Middle frontal gyrus (tissue), 1 donor: ENCODE results near the gene BASP1.
"Not testable (repeated sequence)": the region's sequence is repeated elsewhere in the genome, so short reads cannot be mapped to it uniquely, and the experiment has no call there.

Experiments used
- DNase-seq: peaks from one replicate; pipeline ENCODE4 v3.0.0-alpha.2; 2015; ENCODE audit warnings: low spot score; ENCODE audit errors: extremely low spot score

BASP1 gene

GRCh38 chr5:17222664-17223063, 5.2 kb downstream of the BASP1 start:
- DNase-seq: no peak

GRCh38 chr5:17223367-17224185, 6.1 kb downstream of the BASP1 start:
- DNase-seq: no peak

DNA sequence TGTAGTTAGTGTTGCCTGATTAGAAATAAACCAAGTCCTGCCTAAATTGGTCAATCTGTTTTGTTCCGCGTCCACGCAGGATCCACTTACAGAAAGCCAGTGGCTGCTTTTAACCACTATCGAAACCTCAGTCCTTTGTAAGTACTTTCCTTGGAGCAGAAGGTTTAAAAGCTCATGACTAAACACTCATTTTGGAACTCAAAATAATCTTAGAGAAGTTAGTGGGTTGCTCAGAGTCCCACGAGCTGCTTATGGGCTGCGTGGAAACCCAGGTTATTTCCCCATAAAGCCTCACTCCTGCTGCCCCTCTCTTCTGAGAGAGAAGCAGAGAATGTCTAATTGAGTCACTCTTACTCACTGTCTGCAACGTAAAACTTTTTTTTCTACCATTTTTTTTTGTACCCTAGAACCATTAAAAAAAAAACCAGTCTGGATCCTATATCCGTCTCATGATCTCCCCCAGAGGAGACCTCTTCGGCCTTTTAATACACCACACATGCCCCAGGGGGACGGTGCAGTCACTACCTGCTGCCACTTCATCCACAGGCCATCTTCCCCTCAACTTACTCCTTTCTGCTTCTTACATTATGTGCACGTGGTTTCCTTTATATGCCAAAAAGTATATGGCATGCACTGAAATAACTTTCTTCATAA, 7.6 kb downstream of the BASP1 start:
- no peak for DNase-seq

DNA sequence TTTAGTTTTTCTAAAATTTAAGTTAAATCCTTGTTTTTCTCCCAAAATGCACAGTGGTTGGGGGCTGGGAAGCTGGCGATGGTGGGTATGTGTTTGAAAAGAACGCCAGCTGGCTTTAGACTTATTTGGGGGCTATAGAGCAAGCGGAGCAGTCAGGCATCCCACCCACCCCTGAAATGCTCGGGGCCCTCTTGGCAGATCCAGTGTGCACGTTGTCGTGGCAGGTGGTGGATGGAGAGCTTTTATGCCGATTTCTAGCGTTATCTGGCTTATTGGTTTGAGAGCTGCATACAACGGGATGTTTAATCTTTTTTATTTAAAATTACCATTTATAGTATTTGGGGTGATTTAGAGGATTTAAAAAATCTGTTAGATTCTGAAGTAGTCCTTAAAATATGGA, 8.1 kb downstream of the BASP1 start:
- no peak for DNase-seq

- DNase-seq: no peak
Observed at GRCh38 chr5:17227868-17228267, 10.4 kb downstream of the BASP1 start.

GRCh38 chr5:17228821-17229291, 11.4 kb downstream of the BASP1 start:
- no peak for DNase-seq

DNA sequence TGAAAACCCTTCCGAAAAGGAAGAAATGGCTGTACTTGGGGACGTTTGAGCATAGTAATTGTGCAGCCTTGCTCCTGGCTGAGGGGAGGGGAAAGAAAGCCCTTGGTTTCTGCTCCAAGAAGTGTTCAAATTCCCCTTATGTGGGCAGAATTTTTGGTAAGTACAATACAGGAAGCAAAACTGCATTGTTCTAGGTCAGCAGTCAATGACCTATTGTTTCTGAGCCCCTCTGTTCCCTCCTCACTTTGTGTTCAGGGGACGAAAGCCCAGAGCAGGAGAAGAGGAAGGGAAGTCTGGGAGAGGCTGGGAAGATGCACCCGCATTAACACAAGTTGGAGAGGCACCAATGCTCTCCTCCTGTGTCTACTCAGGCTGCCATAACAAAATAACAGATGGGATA, 11.9 kb downstream of the BASP1 start:
- no peak for DNase-seq

DNA sequence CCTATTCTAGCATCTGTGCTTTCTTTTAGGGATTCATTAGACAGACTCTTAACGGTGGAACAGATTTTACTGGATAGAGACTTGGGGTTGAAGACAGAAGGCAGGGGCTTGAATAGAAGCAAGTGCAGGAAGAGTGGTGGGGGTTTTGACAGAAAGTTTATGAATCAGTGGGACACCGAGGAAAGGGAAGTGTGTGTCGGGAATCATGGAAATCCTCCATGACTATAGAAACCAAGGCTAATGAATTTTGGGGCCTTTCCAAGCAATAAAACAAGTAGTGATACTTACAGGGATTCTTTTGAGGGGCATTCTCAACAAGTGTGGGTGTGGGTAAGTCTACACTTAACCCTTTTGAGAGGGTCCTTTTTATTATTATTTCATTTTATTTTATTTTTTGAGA, 12.8 kb downstream of the BASP1 start:
- no peak for DNase-seq

DNA sequence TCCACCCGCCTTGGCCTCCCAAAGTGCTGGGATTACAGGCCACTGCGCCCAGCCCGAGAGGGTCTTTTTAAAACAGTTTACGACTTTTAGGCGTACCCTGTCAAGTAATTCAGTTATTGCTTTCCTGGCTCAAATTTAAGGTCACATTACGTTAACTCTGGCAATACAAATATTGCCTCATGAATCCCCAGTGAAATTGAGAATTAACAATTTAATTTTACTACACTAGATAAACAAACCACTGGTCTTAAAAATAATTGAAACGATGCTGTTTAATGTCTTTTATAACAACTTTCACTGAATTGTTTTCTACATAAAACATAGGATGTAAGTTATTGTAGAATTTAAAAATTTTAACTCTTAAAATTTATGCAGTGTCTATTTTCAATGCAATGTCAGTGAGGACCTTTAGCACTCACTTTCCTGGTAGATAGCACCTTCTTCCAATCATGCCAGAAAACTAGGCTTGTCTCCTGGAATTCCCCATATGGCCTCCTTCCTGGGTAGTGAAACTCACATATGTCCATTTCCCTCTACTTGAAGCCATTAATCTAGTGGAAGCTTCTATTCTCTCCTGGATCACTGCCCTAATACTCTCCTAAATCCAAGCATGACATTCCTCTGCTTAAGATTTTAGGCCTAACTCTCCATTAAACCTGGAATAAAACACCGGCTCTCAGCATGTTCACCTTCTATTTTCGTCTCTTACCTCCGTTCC, 13.5 kb downstream of the BASP1 start:
- DNase-seq: no peak

- no peak for DNase-seq
Observed at GRCh38 chr5:17232405-17232804, 15.0 kb downstream of the BASP1 start.

DNA sequence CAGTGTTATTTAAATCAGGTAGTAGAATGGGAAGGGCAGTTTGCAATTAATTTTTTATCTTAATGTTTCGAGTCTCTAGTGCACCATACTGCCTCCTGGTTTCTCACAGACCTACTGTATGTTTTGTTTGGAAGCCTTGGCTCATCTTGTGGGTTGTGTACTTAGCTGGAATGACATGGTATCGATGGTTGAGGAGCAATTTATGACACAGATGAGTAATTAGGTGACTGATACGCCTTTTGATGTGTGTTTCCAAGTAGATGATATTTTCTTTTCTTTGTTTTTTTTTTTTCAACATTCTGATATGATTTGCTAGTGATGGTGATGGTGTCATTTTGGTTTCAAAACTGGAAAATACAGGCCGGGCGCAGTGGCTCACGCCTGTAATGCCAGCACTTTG, 16.1 kb downstream of the BASP1 start:
- DNase-seq: no peak

DNA sequence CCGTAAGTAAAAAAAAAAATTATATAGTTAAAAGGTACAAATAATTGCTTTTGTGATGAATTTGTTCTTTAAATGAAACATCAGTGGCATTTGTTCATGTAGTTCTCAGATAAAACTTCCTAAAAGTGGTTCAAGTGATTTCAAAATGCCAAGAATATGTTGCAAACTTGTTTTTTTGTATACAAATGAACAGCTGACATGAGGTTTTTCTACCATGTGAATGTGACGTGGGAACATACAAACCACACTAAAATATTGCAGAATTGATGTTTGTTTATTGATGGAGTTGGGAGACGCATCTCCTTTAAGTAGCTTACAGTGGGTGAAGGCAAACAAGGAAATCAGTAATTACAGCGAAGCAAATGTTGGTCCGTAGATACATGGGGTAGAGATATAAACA, 16.9 kb downstream of the BASP1 start:
- no peak for DNase-seq

DNA sequence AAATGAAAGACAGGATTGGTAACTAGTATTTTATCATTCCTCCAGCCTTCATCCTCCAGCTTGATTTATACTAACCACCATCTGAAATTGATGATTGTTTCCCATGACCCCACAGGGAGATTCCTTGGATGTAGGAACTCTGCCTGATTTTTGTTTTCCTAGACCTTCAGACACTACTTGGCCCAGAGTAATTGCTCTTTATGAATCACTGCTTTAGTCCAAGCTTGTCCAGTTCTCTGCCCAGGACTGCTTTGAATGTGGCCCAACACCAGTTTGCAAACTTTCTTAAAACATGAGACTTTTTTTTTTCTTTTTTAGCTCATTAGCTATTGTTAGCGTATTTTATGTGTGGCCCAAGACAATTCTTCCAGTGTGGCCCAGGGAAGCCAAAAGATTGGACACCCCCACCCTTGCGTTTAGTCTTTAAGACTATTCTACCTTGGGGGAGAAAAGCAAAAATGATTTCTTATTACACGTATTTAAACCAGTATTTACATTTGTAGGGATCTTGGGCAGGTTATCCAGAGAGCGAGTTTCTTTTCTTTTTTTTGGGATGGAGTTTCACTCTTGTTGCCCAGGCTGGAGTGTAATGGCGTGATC, 18.4 kb downstream of the BASP1 start:
- no peak for DNase-seq

GRCh38 chr5:17238521-17239041, 21.1 kb downstream of the BASP1 start:
- no peak for DNase-seq

DNA sequence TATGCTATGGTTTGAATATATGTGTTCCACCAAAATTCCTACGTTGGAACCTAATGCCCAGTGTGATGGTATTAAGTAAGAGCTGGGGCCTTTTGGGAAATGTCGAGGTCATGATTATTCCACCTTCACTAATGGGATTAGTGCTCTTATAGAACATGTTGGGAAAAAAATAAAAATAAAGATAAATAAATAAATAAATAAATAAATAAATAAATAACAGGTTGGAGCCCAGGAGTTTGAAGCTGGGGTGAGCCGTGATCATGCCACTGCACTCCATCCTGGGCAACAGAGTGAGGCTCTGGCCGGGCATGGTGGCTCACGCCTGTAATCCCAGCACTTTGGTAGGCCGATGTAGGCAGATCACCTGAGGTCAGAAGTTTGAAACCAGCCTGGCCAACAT, 22.5 kb downstream of the BASP1 start:
- DNase-seq: no peak

DNA sequence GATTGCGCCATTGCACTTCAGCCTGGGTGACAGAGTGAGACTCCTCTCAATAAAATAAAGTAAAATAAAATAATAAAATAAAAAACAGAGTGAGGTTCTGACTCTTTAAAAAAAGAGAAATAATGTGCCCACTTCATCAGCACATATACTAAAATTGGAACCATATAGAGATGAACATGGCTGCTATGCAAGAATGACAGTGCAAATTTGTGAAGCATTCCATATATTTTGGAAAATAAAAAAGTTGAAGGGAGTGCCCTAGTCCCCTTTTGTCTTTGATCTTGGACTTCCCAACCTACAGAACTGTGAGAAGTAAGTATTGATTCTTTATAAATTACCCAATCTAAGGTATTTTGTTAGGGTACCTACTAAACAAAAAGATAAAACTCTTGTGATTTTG, 23.1 kb downstream of the BASP1 start:
- no peak for DNase-seq

- DNase-seq: no peak
Observed at GRCh38 chr5:17241635-17242034, 24.2 kb downstream of the BASP1 start.

GRCh38 chr5:17243287-17244063, 26.0 kb downstream of the BASP1 start:
- DNase-seq: no peak

DNA sequence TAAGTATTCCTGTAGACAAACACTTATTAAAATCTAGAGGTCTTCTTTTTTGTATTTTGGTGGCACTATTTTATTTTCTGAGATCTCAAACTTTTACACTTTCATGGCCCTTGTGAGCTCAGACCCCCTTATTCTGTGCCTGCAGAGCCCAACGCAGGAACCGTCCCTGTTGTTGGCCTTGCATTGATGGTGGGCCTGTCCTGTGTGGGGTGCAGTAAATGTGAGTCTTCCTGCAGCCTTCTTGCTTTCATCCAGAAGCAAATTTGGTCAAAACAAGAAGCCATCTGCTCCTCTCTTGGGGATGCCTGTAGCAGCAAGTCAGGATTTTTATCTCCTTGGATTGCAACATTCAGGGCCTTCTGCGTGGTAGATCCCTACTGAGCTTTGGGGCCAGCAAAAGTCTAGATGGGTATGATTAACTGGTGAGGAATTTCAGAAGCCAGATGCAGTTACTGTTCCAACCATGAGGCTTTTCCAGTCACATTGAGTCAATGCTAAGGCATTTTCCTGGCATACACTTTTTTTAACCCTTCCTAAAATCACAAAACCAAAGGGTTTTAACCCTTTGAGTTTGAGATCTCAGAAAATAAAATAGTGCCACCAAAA, 31.7 kb downstream of the BASP1 start:
- DNase-seq: no peak

- not testable (repeated sequence) for DNase-seq
Observed at GRCh38 chr5:17249841-17250240, 32.4 kb downstream of the BASP1 start.
